Lower leg skin (tissue), 3 donors: Measurements from ENCODE around the gene IRGQ.

ENCODE experiments used
- CTCF ChIP-seq, 3 donors: fragments of 450-650 bp; IDR thresholded peaks; one replicate each; pipeline ENCODE4 v1.5.1; 2016; ENCODE audit warnings: antibody characterized with exemption in 3 of 3, mild to moderate bottlenecking in 3 of 3, moderate library complexity in 2 of 3
- POLR2A ChIP-seq, 2 donors: fragments of 450-650 bp; IDR thresholded peaks; one replicate each; pipeline ENCODE4 v1.6.1; 2016 to 2017; ENCODE audit warnings: antibody characterized with exemption in 2 of 2, mild to moderate bottlenecking in 1 of 2, moderate library complexity in 1 of 2

DNA sequence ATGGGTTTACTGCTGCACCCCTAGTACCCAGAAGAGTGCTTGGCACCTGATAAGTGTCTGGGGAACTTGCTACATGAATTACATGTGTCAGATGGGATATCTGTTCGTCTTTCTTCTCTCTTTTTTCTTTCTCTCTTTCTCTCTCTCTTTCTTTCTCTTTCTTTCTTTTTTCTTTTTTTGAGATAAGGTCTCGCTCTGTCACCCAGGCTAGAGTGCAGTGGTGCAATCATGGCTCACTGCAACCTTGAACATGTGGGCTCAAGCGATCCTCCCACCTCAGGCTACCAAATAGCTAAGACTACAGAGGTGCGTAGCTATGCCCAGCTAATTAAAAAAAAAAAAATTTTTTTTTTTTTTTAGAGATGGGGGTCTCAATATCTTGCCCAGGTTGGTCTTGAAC lies 37.6 kb upstream of the IRGQ start:
- TF ChIP-seq CTCF (IDR thresholded peaks at IDR 0.05) (no peak), POLR2A (IDR thresholded peaks at IDR 0.05) (no peak)
